Occipital lobe (tissue), 2 donors: Measurements from ENCODE around the gene TMPRSS3. TPM values are rescaled to one million over a fixed set of nuclear protein-coding genes. Genes with fewer than 3 reads are reported as not detected.
"Not testable (repeated sequence)": the region's sequence is repeated elsewhere in the genome, so short reads cannot be mapped to it uniquely, and the experiment has no call there.

Experiments used
- DNase-seq: peaks from one replicate; lab custom pipeline; 2025; lab: John Stamatoyannopoulos, UW
- total RNA-seq: library from RNA; depleted of rRNA; stranded (reverse); fragments of >200 nt; gene quantifications from one replicate; pipeline ENCODE4 v1.2.3, GENCODE V29; 2014

The TMPRSS3 gene
- total RNA-seq, 1 donor from 2014 or later: not detected

- DNase-seq: not testable (repeated sequence)
Observed at GRCh38 chr21:42408718-42409117, 12.9 kb upstream of the TMPRSS3 start.

DNA sequence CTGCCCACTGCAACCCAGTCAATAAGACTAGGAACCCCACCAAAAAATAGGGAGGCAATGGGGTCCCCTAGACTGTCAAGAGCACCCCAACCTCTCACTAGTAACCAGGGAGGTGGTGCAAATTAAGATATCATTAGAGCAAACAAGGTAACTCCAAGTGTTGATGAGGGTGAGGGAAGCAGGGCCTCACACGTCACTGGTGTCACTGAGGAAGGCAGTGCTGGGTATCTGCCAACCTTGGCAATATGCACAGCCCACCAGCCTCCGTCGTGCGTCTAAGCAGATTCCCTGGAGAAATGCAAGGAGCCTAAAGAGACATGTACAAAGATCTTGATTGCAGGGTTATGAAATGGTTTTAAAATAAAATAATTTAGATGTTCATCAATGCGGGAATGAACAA lies 11.6 kb upstream of the TMPRSS3 start:
- no peak for DNase-seq

DNA sequence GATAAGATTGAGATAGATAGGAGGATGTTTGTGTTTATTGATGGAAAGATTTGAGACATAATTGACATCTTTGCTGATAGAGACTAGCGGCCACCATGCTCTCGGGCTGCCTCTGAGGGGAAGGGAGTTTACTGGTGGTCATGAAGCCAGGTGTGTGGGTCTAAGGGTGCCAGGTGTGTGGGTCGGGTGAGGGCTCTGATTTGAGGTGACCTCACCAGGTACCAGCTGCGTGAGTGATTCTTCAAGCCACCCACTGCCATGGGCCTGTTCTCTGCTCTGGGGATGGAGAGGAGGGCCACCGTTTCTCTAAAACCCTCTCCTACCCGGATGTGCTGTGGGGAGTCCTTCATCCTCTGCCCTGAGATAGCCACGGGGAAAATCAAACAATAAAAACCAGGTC lies 11.0 kb upstream of the TMPRSS3 start:
- DNase-seq: no peak

DNA sequence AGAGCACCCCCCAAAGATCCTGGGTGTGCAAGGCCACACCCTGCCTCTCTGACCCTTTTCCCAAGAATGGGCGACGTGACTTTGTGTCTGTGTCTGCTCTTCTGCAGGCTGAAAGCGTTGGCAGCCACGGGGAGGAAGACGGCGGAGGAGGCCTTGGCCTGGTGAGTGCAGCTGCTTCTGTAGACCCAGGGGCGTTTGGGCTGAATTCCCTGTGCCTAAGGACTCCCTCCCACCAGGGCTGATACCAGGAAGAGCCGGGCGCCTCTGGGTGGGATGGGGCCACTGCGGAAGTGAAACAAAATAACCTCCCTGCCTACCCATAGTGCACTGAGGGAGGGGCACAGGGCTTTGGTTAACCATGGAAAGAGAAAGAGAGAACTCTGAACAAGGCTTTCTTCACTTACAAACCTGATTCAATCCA lies 10.4 kb upstream of the TMPRSS3 start:
- DNase-seq: no peak

GRCh38 chr21:42405064-42406013 lies 9.5 kb upstream of the TMPRSS3 start:
- no peak for DNase-seq

DNA sequence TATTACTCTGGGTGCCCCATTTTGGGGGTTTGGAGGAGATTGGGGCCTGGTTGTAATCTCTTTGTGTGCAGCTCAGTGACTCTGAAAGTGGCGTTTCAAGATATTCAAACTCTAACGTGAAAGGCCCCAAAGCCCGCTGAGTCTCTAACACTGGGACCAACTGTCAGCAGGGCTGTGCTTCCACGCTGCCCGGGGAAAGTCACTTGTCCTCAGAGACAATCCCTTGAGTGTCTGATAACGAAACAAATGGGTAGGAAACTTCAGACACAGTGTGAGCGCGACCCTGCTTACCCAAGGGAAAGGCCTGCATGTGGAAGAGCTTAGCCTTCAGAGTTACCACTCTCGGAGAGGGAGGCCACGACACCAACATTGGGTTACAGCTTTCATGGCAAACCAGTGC lies 8.7 kb upstream of the TMPRSS3 start:
- DNase-seq: no peak

GRCh38 chr21:42403611-42404231 lies 7.9 kb upstream of the TMPRSS3 start, which contains the start of gene UBASH3A:
TSS of gene UBASH3A (plus strand) at chr21:42403902. CDS start at chr21:42403946, 44 bp downstream.
- DNase-seq: no peak

DNA sequence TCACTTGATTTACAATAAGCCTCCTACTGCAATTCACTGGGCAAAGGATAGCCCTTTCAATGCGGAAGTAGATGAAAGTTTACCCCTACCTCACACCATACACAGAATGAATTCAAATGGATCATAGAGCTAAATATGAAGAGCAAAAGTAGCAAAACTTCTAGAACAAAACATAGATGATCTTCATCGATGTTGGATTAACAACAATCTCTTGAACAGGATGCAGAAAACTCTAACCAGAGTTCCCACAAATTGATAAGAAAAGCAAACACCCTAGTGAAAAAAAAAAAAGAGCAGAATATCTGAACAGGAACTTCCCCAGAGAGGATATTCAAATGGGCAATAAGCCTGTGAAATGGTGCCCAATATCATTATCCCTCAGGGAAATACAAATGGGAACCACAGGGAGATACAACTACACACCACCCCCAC lies 6.0 kb upstream of the TMPRSS3 start:
- no peak for DNase-seq

GRCh38 chr21:42401154-42401553 lies 5.3 kb upstream of the TMPRSS3 start:
- DNase-seq: no peak

DNA sequence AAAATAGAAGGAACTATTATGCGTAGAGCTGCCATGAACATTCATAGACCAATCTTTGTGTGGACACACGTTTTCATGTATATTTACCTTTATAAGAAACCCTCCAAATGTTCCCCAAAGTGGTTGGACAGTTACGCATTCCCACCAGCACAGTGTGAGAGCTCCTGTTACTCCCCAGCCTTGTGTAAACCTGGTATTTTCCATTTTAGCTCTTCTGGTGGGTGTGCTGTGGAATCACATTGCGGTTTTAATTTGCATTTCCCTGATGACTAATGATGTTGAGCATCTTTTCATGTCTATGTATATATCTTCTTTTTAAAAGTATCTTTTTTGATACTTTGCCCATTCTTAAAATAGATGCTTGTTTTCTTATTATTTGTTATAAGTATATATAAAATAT lies 4.7 kb upstream of the TMPRSS3 start:
- DNase-seq: no peak

DNA sequence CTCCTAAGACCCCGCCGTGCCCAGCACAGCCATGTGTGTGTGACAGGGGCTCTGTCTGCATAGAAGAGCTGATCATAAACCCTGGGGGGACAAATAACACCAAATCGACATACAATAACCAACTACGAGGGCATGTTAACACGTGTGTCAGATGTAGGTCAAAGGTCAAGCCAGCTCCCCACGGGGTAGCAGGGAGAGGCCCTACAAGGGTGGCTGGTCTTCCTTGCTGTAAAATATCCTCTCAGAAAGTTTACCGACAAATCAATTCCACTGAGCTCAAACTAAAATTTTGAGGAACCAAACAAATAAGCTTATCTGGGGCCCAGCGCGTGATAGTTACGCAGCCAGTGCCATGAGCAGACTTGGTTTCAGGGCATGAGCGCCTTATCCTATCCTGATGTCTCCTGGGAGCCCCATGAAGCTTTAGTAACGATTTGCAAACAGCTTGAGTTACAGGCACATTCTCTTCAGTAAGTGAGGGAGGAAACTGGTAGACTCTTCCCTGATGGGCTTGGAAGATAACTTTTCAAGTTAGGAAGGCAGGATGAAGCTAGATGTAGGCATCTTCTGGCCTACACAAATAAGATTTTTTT lies 2.7 kb upstream of the TMPRSS3 start:
- DNase-seq: no peak

DNA sequence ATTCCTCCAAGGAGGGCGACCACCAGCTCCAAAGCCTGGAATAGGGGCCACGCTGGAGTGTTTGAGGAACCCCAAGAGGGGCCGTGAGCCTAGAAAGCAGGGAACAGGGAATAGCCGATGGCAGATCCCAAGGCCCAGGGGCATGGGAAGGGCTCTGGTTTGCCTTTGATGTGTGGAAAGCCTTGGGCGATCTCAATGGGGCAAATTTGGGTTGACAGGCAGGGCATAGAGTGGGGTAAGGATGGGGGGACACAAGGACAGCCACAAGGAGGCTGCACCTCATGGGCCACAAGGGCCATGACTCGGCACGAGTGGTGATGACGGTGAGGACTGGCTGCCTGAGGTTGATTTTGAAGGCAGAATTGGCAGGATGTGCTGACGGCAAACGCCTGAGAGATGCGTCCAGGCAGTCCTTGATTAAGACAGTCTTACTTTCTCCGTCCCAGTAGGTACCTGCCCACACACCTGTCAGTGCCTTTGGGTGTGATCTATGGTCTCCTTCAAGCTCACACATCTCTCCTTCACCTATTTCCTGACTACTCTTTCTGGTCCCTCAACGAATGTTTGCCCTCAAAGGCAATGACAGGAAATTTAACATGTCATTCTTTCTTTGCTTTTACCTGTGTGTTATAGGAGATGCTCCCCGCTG lies 2.0 kb upstream of the TMPRSS3 start:
- DNase-seq: no peak

DNA sequence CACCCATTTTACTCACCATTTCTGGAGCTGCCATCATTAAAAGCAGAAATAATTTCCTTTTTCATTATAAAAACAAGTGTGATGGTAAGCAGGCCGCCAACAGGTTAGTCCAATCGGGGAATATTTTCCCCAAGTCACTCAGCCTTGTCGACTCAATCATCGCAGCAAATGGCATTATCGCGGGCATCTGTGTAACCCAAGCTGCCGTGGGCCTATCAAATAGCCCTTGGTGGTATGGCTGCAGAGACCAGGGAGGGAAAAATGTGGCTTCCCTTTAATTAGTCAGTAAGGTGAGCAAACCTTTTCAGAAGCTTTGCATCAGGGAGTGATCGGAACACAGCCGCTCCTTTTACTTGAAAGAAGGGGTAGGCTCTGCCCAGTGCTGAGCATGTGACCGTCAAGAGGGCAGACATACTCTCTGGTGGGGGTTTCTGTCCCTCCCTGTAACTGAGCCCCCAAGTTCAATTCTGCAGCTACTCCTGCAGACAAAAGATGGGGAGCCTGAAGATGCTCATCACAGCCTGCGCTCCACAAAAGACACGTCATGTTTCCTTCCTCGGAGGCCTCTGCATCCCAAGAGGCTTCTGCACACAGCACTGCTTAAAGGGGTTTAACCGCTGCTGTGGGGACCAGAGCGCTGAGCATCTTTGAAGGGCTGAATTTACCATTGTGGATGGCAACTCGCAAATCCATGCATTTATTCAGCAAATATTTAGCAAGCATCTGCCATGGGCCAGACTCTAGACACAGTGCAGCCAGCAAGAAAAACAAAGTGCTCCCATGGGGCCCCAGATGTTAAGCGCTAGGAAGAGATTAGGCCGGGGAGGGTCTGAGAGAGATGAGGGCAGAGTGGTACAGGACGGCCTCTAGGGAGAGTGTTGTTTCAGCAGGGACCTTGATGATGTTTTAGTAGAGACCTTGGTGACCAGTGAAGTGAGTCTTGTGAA lies 1.2 kb upstream of the TMPRSS3 start:
- no peak for DNase-seq

DNA sequence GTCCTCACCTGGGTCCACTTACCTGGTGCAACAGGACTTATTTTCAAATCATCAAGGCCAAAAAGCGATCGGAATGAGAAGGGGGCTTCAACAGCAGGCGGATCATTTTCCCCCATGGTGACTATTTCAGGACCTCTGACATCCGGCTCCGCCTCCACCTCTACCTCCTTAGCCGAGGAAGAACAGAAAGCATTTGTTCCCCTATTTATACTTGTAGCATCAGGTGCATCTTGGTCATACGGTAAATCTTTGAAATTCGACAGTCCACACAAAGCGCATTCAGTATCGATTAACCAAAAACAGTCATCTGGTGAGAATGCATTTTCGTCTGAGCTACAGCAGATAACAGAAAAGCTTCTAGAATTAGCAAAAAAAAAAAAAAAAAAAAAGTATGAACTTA lies 550 bp downstream of the TMPRSS3 start:
- DNase-seq: no peak

DNA sequence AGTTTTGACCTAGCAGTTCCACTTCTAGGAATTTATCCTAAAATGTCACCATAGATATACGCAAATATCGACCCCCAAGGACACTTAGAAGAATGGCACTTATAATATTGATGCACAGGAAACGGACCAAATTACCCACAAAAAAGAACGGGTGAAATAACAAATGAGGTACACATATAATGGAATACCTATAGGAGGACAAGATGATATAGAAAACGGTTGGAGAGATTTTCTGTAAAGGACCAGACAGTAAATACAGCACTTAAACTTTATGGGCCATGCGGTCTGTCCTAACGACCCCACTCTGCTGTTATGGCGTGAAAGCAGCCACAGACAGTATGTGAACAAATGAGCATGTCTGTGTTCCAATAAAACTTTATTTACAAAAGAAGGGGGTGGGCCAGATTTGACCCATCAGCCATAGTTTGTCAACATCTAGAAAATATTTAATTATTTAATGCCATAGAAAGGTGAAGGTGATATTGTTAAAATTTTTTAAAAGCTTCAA lies 2.4 kb downstream of the TMPRSS3 start:
- no peak for DNase-seq

DNA sequence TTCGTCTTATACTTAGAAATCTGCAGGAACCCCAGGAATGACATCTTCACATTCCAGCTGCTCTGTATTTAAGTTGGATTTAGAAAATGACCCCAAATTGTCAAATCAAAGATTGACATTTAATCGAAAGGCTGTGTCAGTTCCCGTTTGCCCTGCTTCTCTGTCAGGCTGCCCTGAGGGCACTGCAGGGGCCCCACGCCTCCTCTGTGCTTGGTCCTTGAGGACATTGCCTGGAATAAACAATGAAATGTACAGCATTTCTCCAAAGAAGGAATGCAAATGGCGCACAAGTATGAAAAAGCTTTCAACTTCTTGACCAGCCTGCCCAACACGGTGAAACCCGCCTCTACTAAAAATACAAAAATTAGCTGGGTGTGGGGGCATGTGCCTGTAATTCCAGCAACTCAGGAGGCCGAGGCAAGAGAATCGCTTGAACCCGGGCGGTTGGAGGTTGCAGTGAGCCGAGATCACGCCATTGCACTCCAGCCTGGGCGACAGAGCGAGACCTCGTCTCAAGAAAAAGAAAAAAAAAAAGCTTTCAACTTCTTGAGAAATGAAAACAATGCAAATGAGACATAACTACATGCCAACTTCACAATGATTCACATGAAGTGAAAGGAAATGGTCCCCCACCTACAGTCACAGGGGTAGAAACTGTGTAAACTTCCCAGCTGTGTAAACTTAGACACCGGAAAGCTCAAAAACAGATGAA lies 3.0 kb downstream of the TMPRSS3 start:
- DNase-seq: no peak

GRCh38 chr21:42391297-42391696 lies 4.6 kb downstream of the TMPRSS3 start:
- no peak for DNase-seq

DNA sequence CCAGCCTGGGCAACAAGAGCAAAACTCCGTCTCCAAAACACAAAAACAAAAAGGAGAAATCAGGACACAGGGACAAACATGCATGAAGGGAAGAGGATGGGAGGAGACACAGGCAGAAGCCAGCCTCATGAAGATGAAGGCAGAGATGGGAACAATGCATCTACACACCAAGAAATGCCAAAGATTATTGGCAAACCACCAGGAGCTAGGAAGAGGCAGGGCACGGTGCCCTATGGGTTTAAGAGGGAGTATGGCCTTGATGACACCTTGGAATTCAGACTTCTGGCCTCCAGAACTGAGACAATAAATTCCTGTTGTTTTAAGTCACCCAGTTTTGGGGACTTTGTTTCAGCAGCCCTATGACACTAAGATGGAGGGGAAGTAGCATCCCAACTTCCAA lies 5.2 kb downstream of the TMPRSS3 start:
- no peak for DNase-seq

GRCh38 chr21:42390193-42390592 lies 5.7 kb downstream of the TMPRSS3 start:
- no peak for DNase-seq

DNA sequence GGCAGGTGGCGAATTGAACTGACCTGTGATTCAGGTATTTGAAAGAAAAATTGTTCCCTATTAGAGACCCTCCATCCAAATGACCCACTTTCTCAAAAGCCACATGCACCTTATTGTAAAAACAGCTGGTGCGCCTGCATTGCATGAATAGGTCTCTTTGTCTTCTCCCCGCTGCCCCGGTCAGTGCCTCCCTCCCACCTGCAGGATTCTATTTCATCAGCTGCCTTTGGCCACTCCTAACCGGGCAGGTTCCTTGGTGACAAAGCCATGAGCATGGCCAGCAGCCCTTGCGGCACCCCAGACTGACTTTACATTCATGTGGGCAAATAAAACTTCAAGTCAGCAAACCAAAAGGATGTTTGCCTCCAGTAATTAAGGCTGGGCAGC lies 6.4 kb downstream of the TMPRSS3 start:
- no peak for DNase-seq
